ENCODE data around the gene C14orf180. TPM values are rescaled to one million over a fixed set of nuclear protein-coding genes. Genes with fewer than 3 reads are reported as not detected.

The C14orf180 gene
- total RNA-seq, 6 donors from 2014 or later = not detected

GRCh38 chr14:104556256-104557021 is 23.1 kb upstream of the C14orf180 start:
- peak in 1 of 2 donors; percentile 51 for DNase-seq
- 76% methylated on average over 6 to 8 of the region's 13 CpGs for WGBS, 2 donors

DNA sequence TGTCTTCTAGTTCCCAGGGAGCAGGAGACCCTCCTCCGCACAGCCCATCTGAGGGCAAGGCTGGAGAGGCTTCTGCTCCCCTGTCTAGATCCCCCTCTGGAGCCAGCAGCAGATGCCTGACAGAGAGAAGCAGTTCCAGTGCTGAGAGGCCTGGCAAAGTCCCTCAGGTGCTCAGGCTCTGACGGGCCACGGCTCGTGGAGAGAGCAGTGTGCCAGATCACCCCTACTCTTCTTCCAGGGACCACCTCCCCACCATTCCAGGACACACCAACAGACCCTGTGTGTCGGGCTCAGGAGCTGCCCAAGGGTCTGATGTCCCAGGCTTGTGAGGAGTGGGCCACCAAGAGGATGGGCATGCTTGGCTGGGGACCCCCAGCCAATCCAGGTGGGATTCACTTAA is 22.5 kb upstream of the C14orf180 start:
- Histone ChIP-seq H3K36me3 (no peaks in the 10 kb centered on the region), H3K4me1 (no peaks in the 10 kb centered on the region), H3K27ac (no peak overlapping the region), H3K4me3 (no peak overlapping the region), H3K9me3 (no peaks in the 10 kb centered on the region), H3K27me3 (no peaks in the 10 kb centered on the region)
- DNase-seq (peak in 1 of 2 donors; percentile 39), ATAC-seq (ENCODE audit: low FRiP score in 2 of 2) (no peak)
- TF ChIP-seq EP300 (IDR thresholded peaks at IDR 0.05) (no peak), POLR2A (IDR thresholded peaks at IDR 0.05) (no peak), CTCF (IDR thresholded peaks at IDR 0.05) (no peak), POLR2AphosphoS5 (IDR thresholded peaks at IDR 0.05) (no peak)
- WGBS, 2 donors = 81 to 87% methylated on average over 3 to 5 of the region's 5 CpGs

More at GRCh38 chr14:104556256-104557021, 23.1 kb upstream of the C14orf180 start:
- H3K4me3 ChIP-seq = no peak overlapping the region
- H3K27ac ChIP-seq = no peak overlapping the region
- H3K9me3 ChIP-seq = no peaks in the 10 kb centered on the region
- no peak for ATAC-seq (ENCODE audit: low FRiP score in 2 of 2)
- no peaks in the 10 kb centered on the region for H3K36me3 ChIP-seq
- TF ChIP-seq POLR2AphosphoS5 (IDR thresholded peaks at IDR 0.05) (no peak), EP300 (IDR thresholded peaks at IDR 0.05) (no peak), POLR2A (IDR thresholded peaks at IDR 0.05) (no peak), CTCF (IDR thresholded peaks at IDR 0.05) (no peak)
- no peaks in the 10 kb centered on the region for H3K27me3 ChIP-seq
- H3K4me1 ChIP-seq = no peaks in the 10 kb centered on the region

- H3K4me1 ChIP-seq = no peaks in the 10 kb centered on the region
- H3K27ac ChIP-seq = no peak overlapping the region
- WGBS, 2 donors = 88 to 100% methylated on average over 1 of the region's 1 CpG
- H3K9me3 ChIP-seq = no peaks in the 10 kb centered on the region
- no peaks in the 10 kb centered on the region for H3K27me3 ChIP-seq
- ATAC-seq (ENCODE audit: low FRiP score in 2 of 2) (no peak), DNase-seq (no peak)
- H3K36me3 ChIP-seq = no peaks in the 10 kb centered on the region
- H3K4me3 ChIP-seq = no peak overlapping the region
- no peak for TF ChIP-seq EP300 (IDR thresholded peaks at IDR 0.05)
- TF ChIP-seq POLR2A (IDR thresholded peaks at IDR 0.05) = no peak
- TF ChIP-seq CTCF (IDR thresholded peaks at IDR 0.05) = no peak
- no peak for TF ChIP-seq POLR2AphosphoS5 (IDR thresholded peaks at IDR 0.05)
Measured at GRCh38 chr14:104557766-104558165, 21.8 kb upstream of the C14orf180 start.

GRCh38 chr14:104558231-104559027 is 21.1 kb upstream of the C14orf180 start:
- Histone ChIP-seq H3K27ac (no peak overlapping the region), H3K9me3 (no peaks in the 10 kb centered on the region), H3K27me3 (no peaks in the 10 kb centered on the region), H3K36me3 (no peaks in the 10 kb centered on the region), H3K4me3 (no peak overlapping the region), H3K4me1 (peaks cover 0 to 1% (median under 1%) of the 10 kb centered on the region in 4 donors)
- DNase-seq = peak in 1 of 2 donors; percentile 43
- 93 to 96% methylated on average over 9 to 13 of the region's 16 CpGs for WGBS, 2 donors
- TF ChIP-seq EP300 (IDR thresholded peaks at IDR 0.05) (no peak), POLR2AphosphoS5 (IDR thresholded peaks at IDR 0.05) (no peak), CTCF (IDR thresholded peaks at IDR 0.05) (no peak), POLR2A (IDR thresholded peaks at IDR 0.05) (no peak)
- ATAC-seq (ENCODE audit: low FRiP score in 2 of 2) = no peak
